Measurements from ENCODE around the gene RPS6KA4. TPM values are rescaled to one million over a fixed set of nuclear protein-coding genes. Genes with fewer than 3 reads are reported as not detected.

RPS6KA4 gene

Small RNA genes lying within 50 kb of the gene (small RNA-seq; reads per million reads assigned to genes)
- 2.0 reads per million for gene MIR1237 (ENCODE audit: low read depth)
- not detected for gene MIR7155 (ENCODE audit: low read depth)

Data from mesenchymal stem cell (in vitro differentiated cells and primary cell).